Neural cell (in vitro differentiated cells): ENCODE results near the gene SCN7A. TPM values are rescaled to one million over a fixed set of nuclear protein-coding genes. Genes with fewer than 3 reads are reported as not detected.

Source experiments
- H2AFZ ChIP-seq: fragments of 200-600, 300-800 bp; sonication (generic), shearing (Covaris generic); 2 replicates; pipeline ENCODE4 v1.6.0; 2014; ENCODE audit warnings: low read depth, mild to moderate bottlenecking, antibody characterized with exemption, low read length, moderate library complexity
- H3F3A ChIP-seq: fragments of 200-600 bp; shearing (Covaris generic); 2 replicates; pipeline ENCODE4 v1.6.1; 2016; ENCODE audit warnings: mild to moderate bottlenecking, moderate library complexity, mixed read lengths, antibody characterized with exemption, low read length; ENCODE audit not compliant: insufficient read depth, poor library complexity, severe bottlenecking
- H3K27ac ChIP-seq: fragments of 200-600, 300-800 bp; sonication (generic), shearing (Covaris generic); 2 replicates; pipeline ENCODE4 v1.5.1; 2014; ENCODE audit warnings: mild to moderate bottlenecking, low read length, moderate library complexity
- H3K27me3 ChIP-seq: fragments of 300-800, 200-600 bp; sonication (generic), shearing (Covaris generic); 2 replicates; pipeline ENCODE4 v1.6.0; 2014; ENCODE audit warnings: mild to moderate bottlenecking, low read depth, low read length, moderate library complexity; ENCODE audit not compliant: insufficient read depth
- H3K36me3 ChIP-seq: fragments of 300-800, 200-600 bp; sonication (generic), shearing (Covaris generic); 2 replicates; pipeline ENCODE4 v1.5.1; 2014; ENCODE audit warnings: mild to moderate bottlenecking, antibody characterized with exemption, low read length, moderate library complexity; ENCODE audit not compliant: insufficient read depth
- H3K4me2 ChIP-seq: fragments of 300-800, 200-600 bp; sonication (generic), shearing (Covaris generic); 2 replicates; pipeline ENCODE4 v1.6.0; 2014; ENCODE audit warnings: mild to moderate bottlenecking, low read length
- H3K4me3 ChIP-seq: fragments of 300-800, 200-600 bp; sonication (generic), shearing (Covaris generic); 2 replicates; pipeline ENCODE4 v1.5.1; 2014; ENCODE audit warnings: mild to moderate bottlenecking, low read length, moderate library complexity
- H3K79me2 ChIP-seq: fragments of 200-600 bp; shearing (Covaris generic); replicated peaks from 2 replicates; pipeline ENCODE4 v1.6.0; 2014; ENCODE audit warnings: mild to moderate bottlenecking, low read length, moderate library complexity; ENCODE audit not compliant: insufficient read depth
- H3K9ac ChIP-seq: fragments of 300-800, 200-600 bp; sonication (generic), shearing (Covaris generic); 2 replicates; pipeline ENCODE4 v1.6.1; 2016; ENCODE audit warnings: mild to moderate bottlenecking, low read length, mixed read lengths
- H3K9me2 ChIP-seq: fragments of 200-600 bp; shearing (Covaris generic); 2 replicates; pipeline ENCODE4 v1.6.1; 2016; ENCODE audit warnings: mild to moderate bottlenecking, low read length, mixed read lengths; ENCODE audit not compliant: insufficient read depth
- H3K9me3 ChIP-seq: fragments of 200-600, 300-800 bp; sonication (generic), shearing (Covaris generic); 2 replicates; pipeline ENCODE4 v1.6.1; 2016; ENCODE audit warnings: mild to moderate bottlenecking, mixed run types, low read length, moderate library complexity, mixed read lengths
- H4K20me1 ChIP-seq: fragments of 200-600 bp; shearing (Covaris generic); 2 replicates; pipeline ENCODE4 v1.6.1; 2016; ENCODE audit warnings: mild to moderate bottlenecking, mixed run types; ENCODE audit not compliant: insufficient read depth
- CTCF ChIP-seq: fragments of 450-650 bp; IDR thresholded peaks from 2 replicates; pipeline ENCODE4 v1.5.1; 2014; ENCODE audit warnings: antibody characterized with exemption, mild to moderate bottlenecking, moderate library complexity; ENCODE audit not compliant: poor library complexity, severe bottlenecking
- EP300 ChIP-seq: fragments of 450-650 bp; conservative IDR thresholded peaks from 2 replicates; pipeline ENCODE4 v1.6.1; 2014; ENCODE audit warnings: antibody characterized with exemption, mild to moderate bottlenecking, moderate library complexity; ENCODE audit not compliant: poor library complexity, severe bottlenecking
- EZH2 ChIP-seq: fragments of 200-600, 300-800 bp; shearing (Covaris generic), sonication (generic); IDR thresholded peaks from 2 replicates; pipeline ENCODE4 v1.6.1; 2014; ENCODE audit warnings: antibody characterized with exemption, low read length, borderline replicate concordance, mild to moderate bottlenecking; ENCODE audit not compliant: insufficient read depth, poor library complexity, severe bottlenecking
- MXI1 ChIP-seq: fragments of 450-650 bp; conservative IDR thresholded peaks from 2 replicates; pipeline ENCODE4 v1.6.1; 2014; ENCODE audit warnings: antibody characterized with exemption, mild to moderate bottlenecking; ENCODE audit not compliant: poor library complexity, severe bottlenecking
- POLR2AphosphoS5 ChIP-seq: IDR thresholded peaks from 2 replicates; pipeline ENCODE4 v1.6.1; 2012
- RAD21 ChIP-seq: fragments of 450-650 bp; conservative IDR thresholded peaks from 2 replicates; pipeline ENCODE4 v1.6.1; 2014; ENCODE audit warnings: antibody characterized with exemption, mild to moderate bottlenecking, moderate library complexity
- REST ChIP-seq: IDR thresholded peaks from 2 replicates; pipeline ENCODE4 v1.6.1; 2012; ENCODE audit warnings: borderline replicate concordance
- SMC3 ChIP-seq: fragments of 450-650 bp; conservative IDR thresholded peaks from 2 replicates; pipeline ENCODE4 v1.6.1; 2014; ENCODE audit warnings: antibody characterized with exemption, mild to moderate bottlenecking, moderate library complexity; ENCODE audit not compliant: poor library complexity
- TAF1 ChIP-seq: IDR thresholded peaks from 2 replicates; pipeline ENCODE4 v1.6.1; 2012; ENCODE audit warnings: low read depth
- polyA plus RNA-seq: library from polyadenylated mRNA; depleted of rRNA; stranded (reverse); fragments of >200 nt; gene quantifications from 2 replicates; pipeline ENCODE4 v1.2.3, GENCODE V29; 2014

The SCN7A gene
- polyA plus RNA-seq, 1 donor from 2014 or later: 0.09 TPM

GRCh38 chr2:166449439-166449838 lies 44.6 kb downstream of the SCN7A start:
- no peak overlapping the region for H3K27ac ChIP-seq
- H3K9ac ChIP-seq: no peak overlapping the region
- H2AFZ ChIP-seq: no peak overlapping the region
- H3K9me3 ChIP-seq: no peaks in the 10 kb centered on the region
- no peaks in the 10 kb centered on the region for H4K20me1 ChIP-seq
- no peaks in the 10 kb centered on the region for H3F3A ChIP-seq
- no peaks in the 10 kb centered on the region for H3K79me2 ChIP-seq
- no peaks in the 10 kb centered on the region for H3K27me3 ChIP-seq
- no peak overlapping the region for H3K4me3 ChIP-seq
- H3K9me2 ChIP-seq: no peaks in the 10 kb centered on the region
- H3K4me2 ChIP-seq: no peak overlapping the region
- no peaks in the 10 kb centered on the region for H3K36me3 ChIP-seq
- TF ChIP-seq SMC3 (no peak), POLR2AphosphoS5 (no peak), EP300 (no peak), TAF1 (no peak), RAD21 (no peak), MXI1 (no peak), CTCF (no peak), REST (no peak), EZH2 (no peak)

GRCh38 chr2:166448106-166448505 lies 45.9 kb downstream of the SCN7A start:
- H3K9me3 ChIP-seq: no peaks in the 10 kb centered on the region
- no peaks in the 10 kb centered on the region for H4K20me1 ChIP-seq
- no peak overlapping the region for H3K9ac ChIP-seq
- no peaks in the 10 kb centered on the region for H3K36me3 ChIP-seq
- H3K27ac ChIP-seq: no peak overlapping the region
- no peak overlapping the region for H3K4me3 ChIP-seq
- H3K27me3 ChIP-seq: no peaks in the 10 kb centered on the region
- no peaks in the 10 kb centered on the region for H3K9me2 ChIP-seq
- H3K4me2 ChIP-seq: no peak overlapping the region
- H3K79me2 ChIP-seq: no peaks in the 10 kb centered on the region
- TF ChIP-seq EP300 (no peak), SMC3 (no peak), REST (no peak), POLR2AphosphoS5 (no peak), CTCF (no peak), MXI1 (no peak), RAD21 (no peak), EZH2 (no peak)
- no peaks in the 10 kb centered on the region for H3F3A ChIP-seq
- no peak overlapping the region for H2AFZ ChIP-seq
